ENCODE measurements around the gene PAWR. TPM values are rescaled to one million over a fixed set of nuclear protein-coding genes. Genes with fewer than 3 reads are reported as not detected.

The PAWR gene
- total and polyA plus RNA-seq, 4 donors: 6.8 to 119 (median 56.4) TPM

- TF ChIP-seq CTCF (IDR thresholded peaks at IDR 0.05; ENCODE audit: control extremely low read depth, extremely low read depth): no peak
- no peak overlapping the region for H3K9ac ChIP-seq (ENCODE audit: insufficient read depth in 1 of 2, low read length in 2 of 2)
- no peaks in the 10 kb centered on the region for H3K27me3 ChIP-seq (ENCODE audit: control insufficient read depth in 3 of 3, insufficient read depth in 3 of 3, low read length in 2 of 3)
- DNase-seq: peak in 2 of 3 donors; percentile 14 to 18
- WGBS, 2 donors: 65 to 85% methylated on average over 1 of the region's 1 CpG
- H3K4me3 ChIP-seq: no peak overlapping the region
- ATAC-seq (ENCODE audit: insufficient read depth, low FRiP score): no peak
- H3K27ac ChIP-seq (ENCODE audit: low read depth in 1 of 2, low read length in 1 of 2): no peak overlapping the region
- no peaks in the 10 kb centered on the region for H3K9me3 ChIP-seq (ENCODE audit: control insufficient read depth in 4 of 4, insufficient read depth in 3 of 4, low read length in 3 of 4)
- peaks cover 0 to 1% (median 0%) of the 10 kb centered on the region in 4 donors for H3K36me3 ChIP-seq (ENCODE audit: control insufficient read depth in 4 of 4, insufficient read depth in 4 of 4, low read length in 4 of 4)
- H3K4me1 ChIP-seq (ENCODE audit: control insufficient read depth in 5 of 5, insufficient read depth in 5 of 5, low read length in 5 of 5): peaks cover 0 to 7% (median 0%) of the 10 kb centered on the region in 5 donors
Observed at GRCh38 chr12:79658221-79658620, 32.5 kb downstream of the PAWR start.

- Histone ChIP-seq H3K27ac (ENCODE audit: low read depth in 1 of 2, low read length in 1 of 2) (no peak overlapping the region), H3K9ac (ENCODE audit: insufficient read depth in 1 of 2, low read length in 2 of 2) (no peak overlapping the region), H3K4me3 (no peak overlapping the region), H3K9me3 (ENCODE audit: control insufficient read depth in 4 of 4, insufficient read depth in 3 of 4, low read length in 3 of 4) (no peaks in the 10 kb centered on the region), H3K4me1 (ENCODE audit: control insufficient read depth in 5 of 5, insufficient read depth in 5 of 5, low read length in 5 of 5) (peaks cover 0 to 7% (median 0%) of the 10 kb centered on the region in 5 donors), H3K36me3 (ENCODE audit: control insufficient read depth in 4 of 4, insufficient read depth in 4 of 4, low read length in 4 of 4) (peaks cover 0 to 1% (median 0%) of the 10 kb centered on the region in 4 donors), H3K27me3 (ENCODE audit: control insufficient read depth in 3 of 3, insufficient read depth in 3 of 3, low read length in 2 of 3) (no peaks in the 10 kb centered on the region)
- no peak for DNase-seq
- no peak for TF ChIP-seq CTCF (IDR thresholded peaks at IDR 0.05; ENCODE audit: control extremely low read depth, extremely low read depth)
- WGBS, 2 donors: 96 to 97% methylated on average over 7 of the region's 7 CpGs
- ATAC-seq (ENCODE audit: insufficient read depth, low FRiP score): no peak
Observed at GRCh38 chr12:79657136-79657535, 33.6 kb downstream of the PAWR start.

- Histone ChIP-seq H3K4me3 (no peak overlapping the region), H3K27me3 (ENCODE audit: control insufficient read depth in 3 of 3, insufficient read depth in 3 of 3, low read length in 2 of 3) (no peaks in the 10 kb centered on the region), H3K4me1 (ENCODE audit: control insufficient read depth in 5 of 5, insufficient read depth in 5 of 5, low read length in 5 of 5) (peaks cover 0 to 4% (median 0%) of the 10 kb centered on the region in 5 donors), H3K9me3 (ENCODE audit: control insufficient read depth in 4 of 4, insufficient read depth in 3 of 4, low read length in 3 of 4) (no peaks in the 10 kb centered on the region), H3K27ac (ENCODE audit: low read depth in 1 of 2, low read length in 1 of 2) (no peak overlapping the region), H3K36me3 (ENCODE audit: control insufficient read depth in 4 of 4, insufficient read depth in 4 of 4, low read length in 4 of 4) (peaks cover 0 to 1% (median 0%) of the 10 kb centered on the region in 4 donors), H3K9ac (ENCODE audit: insufficient read depth in 1 of 2, low read length in 2 of 2) (no peak overlapping the region)
- ATAC-seq (ENCODE audit: insufficient read depth, low FRiP score): no peak
- WGBS, 2 donors: 96% methylated on average over 2 of the region's 2 CpGs
- DNase-seq: no peak
- no peak for TF ChIP-seq CTCF (IDR thresholded peaks at IDR 0.05; ENCODE audit: control extremely low read depth, extremely low read depth)
Observed at GRCh38 chr12:79655036-79655435, 35.7 kb downstream of the PAWR start.

- H3K27ac ChIP-seq (ENCODE audit: low read depth in 1 of 2, low read length in 1 of 2): no peak overlapping the region
- H3K9me3 ChIP-seq (ENCODE audit: control insufficient read depth in 4 of 4, insufficient read depth in 3 of 4, low read length in 3 of 4): no peaks in the 10 kb centered on the region
- TF ChIP-seq CTCF (IDR thresholded peaks at IDR 0.05; ENCODE audit: control extremely low read depth, extremely low read depth): no peak
- ATAC-seq (ENCODE audit: insufficient read depth, low FRiP score): no peak
- DNase-seq: no peak
- peaks cover 0 to 1% (median 0%) of the 10 kb centered on the region in 5 donors for H3K4me1 ChIP-seq (ENCODE audit: control insufficient read depth in 5 of 5, insufficient read depth in 5 of 5, low read length in 5 of 5)
- no peaks in the 10 kb centered on the region for H3K27me3 ChIP-seq (ENCODE audit: control insufficient read depth in 3 of 3, insufficient read depth in 3 of 3, low read length in 2 of 3)
- WGBS, 2 donors: 90 to 95% methylated on average over 1 of the region's 1 CpG
- H3K36me3 ChIP-seq (ENCODE audit: control insufficient read depth in 4 of 4, insufficient read depth in 4 of 4, low read length in 4 of 4): no peaks in the 10 kb centered on the region
- no peak overlapping the region for H3K9ac ChIP-seq (ENCODE audit: insufficient read depth in 1 of 2, low read length in 2 of 2)
- H3K4me3 ChIP-seq: no peak overlapping the region
Observed at GRCh38 chr12:79652521-79652920, 38.2 kb downstream of the PAWR start.

Data from lung (tissue), 12 donors.